Skeletal muscle tissue (tissue), 4 donors: Measurements from ENCODE around the gene PPP5C. TPM values are rescaled to one million over a fixed set of nuclear protein-coding genes. Genes with fewer than 3 reads are reported as not detected.
"Not testable (repeated sequence)": the region's sequence is repeated elsewhere in the genome, so short reads cannot be mapped to it uniquely, and the experiment has no call there.

Source experiments
- H3K27ac ChIP-seq: one replicate; pipeline ENCODE4 v1.7.0; 2013; ENCODE audit warnings: mild to moderate bottlenecking, low read depth, low read length, inconsistent platforms
- H3K27me3 ChIP-seq, 3 donors: one replicate each; pipeline ENCODE4 v1.7.0; 2013; ENCODE audit warnings: low read length in 3 of 3; ENCODE audit not compliant: control insufficient read depth in 3 of 3, insufficient read depth in 3 of 3
- H3K36me3 ChIP-seq, 3 donors: one replicate each; pipeline ENCODE4 v1.7.0; 2013; ENCODE audit warnings: low read length in 3 of 3; ENCODE audit not compliant: control insufficient read depth in 3 of 3, insufficient read depth in 3 of 3
- H3K4me1 ChIP-seq, 3 donors: one replicate each; pipeline ENCODE4 v1.7.0; 2013; ENCODE audit warnings: low read length in 3 of 3, mild to moderate bottlenecking in 3 of 3; ENCODE audit not compliant: control insufficient read depth in 3 of 3, insufficient read depth in 3 of 3
- H3K4me3 ChIP-seq, 3 donors: one replicate each; pipeline ENCODE4 v1.7.0; 2013; ENCODE audit warnings: low read length in 3 of 3
- H3K9ac ChIP-seq, 3 donors: one replicate each; pipeline ENCODE4 v1.7.0; 2013; ENCODE audit warnings: low read length in 3 of 3, mild to moderate bottlenecking in 3 of 3, moderate library complexity in 2 of 3, low read depth in 1 of 3
- H3K9me3 ChIP-seq, 3 donors: one replicate each; pipeline ENCODE4 v1.7.0; 2013; ENCODE audit warnings: low read length in 3 of 3; ENCODE audit not compliant: control insufficient read depth in 3 of 3
- total RNA-seq: library from RNA; depleted of rRNA; stranded (reverse); fragments of >200 nt; gene quantifications from one replicate; pipeline ENCODE4 v1.2.3, GENCODE V29; 2014
- donor health status: Osteomylitis.

The PPP5C gene
- total RNA-seq, 1 donor from 2014 or later: 44.4 TPM

GRCh38 chr19:46308510-46308909 is 38.4 kb upstream of the PPP5C start:
- Histone ChIP-seq H3K9me3 (no peaks in the 10 kb centered on the region), H3K4me3 (no peak overlapping the region), H3K27me3 (peaks cover 0 to 5% (median 0%) of the 10 kb centered on the region in 3 donors), H3K36me3 (peaks cover 0 to 4% (median 3%) of the 10 kb centered on the region in 3 donors), H3K27ac (no peak overlapping the region), H3K4me1 (no peaks in the 10 kb centered on the region), H3K9ac (no peak overlapping the region)

DNA sequence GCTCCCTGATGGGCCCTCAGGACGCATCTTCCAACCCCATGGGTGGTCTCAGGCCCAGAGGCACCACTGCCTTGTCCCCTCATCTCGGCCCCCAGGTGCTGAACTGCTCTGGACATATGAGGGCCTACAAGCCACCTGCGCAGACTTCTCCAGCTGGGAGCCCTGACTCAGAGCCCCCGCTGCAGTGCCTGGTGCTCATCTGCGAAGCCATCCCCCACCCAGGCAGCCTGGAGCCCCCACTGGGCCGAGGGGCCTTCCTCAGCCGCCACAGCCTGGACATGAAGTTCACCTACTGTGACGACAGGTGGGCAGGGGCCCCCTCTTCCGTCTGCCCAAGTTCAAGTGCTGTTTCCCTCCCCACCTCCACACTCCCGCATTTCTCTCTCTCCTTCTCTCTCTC is 37.8 kb upstream of the PPP5C start:
- Histone ChIP-seq H3K27ac (no peak overlapping the region), H3K27me3 (peaks cover 0 to 5% (median 0%) of the 10 kb centered on the region in 3 donors), H3K9me3 (no peaks in the 10 kb centered on the region), H3K4me1 (no peaks in the 10 kb centered on the region), H3K4me3 (no peak overlapping the region), H3K9ac (no peak overlapping the region), H3K36me3 (peaks cover 0 to 4% (median 3%) of the 10 kb centered on the region in 3 donors)

DNA sequence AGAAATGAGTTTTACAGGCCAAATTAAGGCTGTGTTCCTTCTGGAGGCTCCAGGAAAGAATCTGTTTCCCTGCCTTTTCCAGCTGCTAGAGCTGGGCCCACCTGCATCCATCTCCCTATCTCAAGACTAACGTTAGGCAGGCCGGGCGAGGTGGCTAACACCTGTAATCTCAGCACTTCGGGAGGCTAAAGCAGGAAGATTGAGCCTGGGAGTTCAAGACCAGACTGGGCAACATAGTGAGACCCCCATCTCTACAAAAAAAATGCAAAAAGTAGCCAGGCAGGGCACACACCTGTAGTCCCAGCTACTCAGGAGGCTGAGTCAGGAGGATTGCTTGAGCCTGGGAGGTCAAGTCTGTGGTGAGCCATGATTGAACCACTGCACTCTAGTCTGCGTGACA is 35.4 kb upstream of the PPP5C start:
- H3K9ac ChIP-seq: no peak overlapping the region
- no peaks in the 10 kb centered on the region for H3K4me1 ChIP-seq
- no peak overlapping the region for H3K27ac ChIP-seq
- H3K36me3 ChIP-seq: peaks cover 0 to 2% (median 0%) of the 10 kb centered on the region in 3 donors
- H3K9me3 ChIP-seq: no peaks in the 10 kb centered on the region
- H3K4me3 ChIP-seq: no peak overlapping the region
- H3K27me3 ChIP-seq: peaks cover 0 to 5% (median 0%) of the 10 kb centered on the region in 3 donors

DNA sequence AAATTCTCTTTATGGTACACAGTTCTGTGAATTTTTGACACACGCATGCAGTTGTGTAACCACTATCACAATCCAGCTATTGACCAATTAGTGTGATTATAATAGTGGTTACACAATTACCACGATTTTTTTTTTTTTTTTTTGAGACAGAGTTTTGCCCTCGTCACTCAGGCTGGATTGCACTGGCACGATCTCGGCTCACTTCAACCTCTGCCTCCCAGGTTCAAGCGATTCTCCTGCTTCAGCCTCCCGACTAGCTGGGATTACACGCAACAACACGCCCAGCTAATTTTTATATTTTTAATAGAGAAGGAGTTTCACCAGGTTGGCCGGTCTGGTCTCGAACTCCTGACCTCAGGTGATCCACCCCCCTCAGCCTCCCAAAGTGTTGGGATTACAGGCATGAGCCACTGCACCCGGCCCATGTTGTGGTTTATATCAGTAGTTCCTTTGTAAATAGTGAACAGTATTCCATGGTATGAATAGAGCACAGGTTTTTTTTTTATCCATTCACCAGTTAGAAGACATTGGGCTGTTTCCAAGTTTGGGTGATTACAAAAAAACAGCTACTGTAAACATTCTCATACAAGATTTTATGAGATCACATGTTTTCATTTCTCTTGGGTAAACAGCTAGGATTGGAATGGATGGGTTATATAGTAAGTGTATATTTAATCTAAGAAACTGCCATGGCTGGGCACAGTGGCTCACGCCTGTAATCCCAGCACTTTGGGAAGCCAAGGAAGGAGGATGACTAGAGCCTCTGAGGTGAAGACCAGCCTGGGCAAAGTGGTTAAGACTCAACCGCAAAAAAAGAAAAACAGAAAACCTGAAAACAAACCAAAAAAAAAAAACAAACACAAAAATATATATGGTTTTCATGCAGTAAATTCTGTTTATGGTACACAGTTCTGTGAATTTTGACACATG is 33.1 kb upstream of the PPP5C start:
- not testable (repeated sequence) for H3K4me3 ChIP-seq, H3K9me3 ChIP-seq, H3K4me1 ChIP-seq, H3K27ac ChIP-seq, H3K27me3 ChIP-seq, H3K36me3 ChIP-seq, H3K9ac ChIP-seq

DNA sequence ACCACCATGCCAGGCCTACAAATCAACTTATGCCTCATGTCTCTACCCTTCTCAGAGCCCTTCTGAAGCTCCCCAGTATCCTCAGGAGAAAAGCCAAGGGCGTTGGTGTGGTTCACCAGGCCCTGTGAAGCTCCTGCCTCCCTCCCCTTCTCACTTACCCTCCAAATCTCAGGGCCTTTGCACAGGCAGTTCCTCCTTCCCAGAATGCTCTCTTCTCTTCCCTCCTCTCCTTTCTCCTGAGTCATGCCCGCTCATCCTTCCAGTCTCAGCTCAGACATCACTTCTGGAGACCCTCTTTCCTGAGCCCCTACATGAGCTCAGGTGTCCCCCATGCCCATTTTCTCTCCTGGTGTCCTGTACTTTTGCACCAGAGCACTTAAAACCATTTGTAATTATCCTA is 29.5 kb upstream of the PPP5C start:
- Histone ChIP-seq H3K4me1 (no peaks in the 10 kb centered on the region), H3K36me3 (peaks cover 0 to 5% (median 3%) of the 10 kb centered on the region in 3 donors), H3K9ac (no peak overlapping the region), H3K9me3 (no peaks in the 10 kb centered on the region), H3K27ac (no peak overlapping the region), H3K27me3 (no peaks in the 10 kb centered on the region), H3K4me3 (no peak overlapping the region)

DNA sequence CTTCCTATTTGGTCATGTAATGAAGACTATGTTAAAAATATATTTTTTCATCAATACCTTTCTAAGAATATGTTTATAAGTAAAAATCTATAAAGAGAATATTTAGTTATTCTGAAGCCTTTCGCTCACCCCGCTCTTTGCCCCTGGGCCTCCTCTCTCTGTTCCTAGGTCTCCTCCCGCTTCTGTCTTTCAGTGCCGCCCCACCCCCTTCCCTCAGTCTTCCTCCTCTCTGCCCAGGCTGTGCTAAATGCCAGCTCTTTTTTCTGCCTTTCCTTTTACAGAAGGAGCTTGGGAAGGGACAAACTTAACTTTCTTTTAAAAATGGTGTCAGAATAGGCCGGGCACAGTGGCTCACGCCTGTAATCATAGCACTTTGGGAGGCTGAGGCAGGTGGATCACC is 27.3 kb upstream of the PPP5C start:
- H3K9ac ChIP-seq: no peak overlapping the region
- H3K4me3 ChIP-seq: no peak overlapping the region
- peaks cover 0 to 5% (median 3%) of the 10 kb centered on the region in 3 donors for H3K36me3 ChIP-seq
- no peaks in the 10 kb centered on the region for H3K27me3 ChIP-seq
- H3K9me3 ChIP-seq: no peaks in the 10 kb centered on the region
- H3K27ac ChIP-seq: no peak overlapping the region
- no peaks in the 10 kb centered on the region for H3K4me1 ChIP-seq

- no peak overlapping the region for H3K9ac ChIP-seq
- H3K4me3 ChIP-seq: no peak overlapping the region
- H3K27ac ChIP-seq: no peak overlapping the region
- H3K9me3 ChIP-seq: no peaks in the 10 kb centered on the region
- H3K27me3 ChIP-seq: no peaks in the 10 kb centered on the region
- H3K4me1 ChIP-seq: no peaks in the 10 kb centered on the region
- peaks cover 0 to 8% (median 3%) of the 10 kb centered on the region in 3 donors for H3K36me3 ChIP-seq
Measured at GRCh38 chr19:46320559-46320958, 26.3 kb upstream of the PPP5C start.

DNA sequence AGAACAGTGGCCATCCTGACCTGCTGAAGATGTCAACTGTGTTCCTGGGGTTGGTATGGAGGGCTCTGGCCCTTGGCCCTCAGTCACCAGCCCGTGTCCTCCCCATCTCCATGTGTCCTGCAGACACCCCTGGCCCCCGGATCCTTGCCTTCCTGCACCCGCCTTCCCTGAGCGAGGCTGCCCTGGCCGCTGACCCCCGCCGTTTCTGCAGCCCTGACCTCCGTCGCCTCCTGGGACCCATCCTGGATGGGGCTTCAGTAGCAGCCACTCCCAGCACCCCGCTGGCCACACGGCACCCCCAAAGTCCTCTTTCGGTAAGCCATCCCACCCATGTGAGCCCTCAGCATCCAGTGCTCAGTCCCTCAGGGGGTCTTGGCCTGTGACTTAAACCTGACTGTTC is 25.2 kb upstream of the PPP5C start:
- Histone ChIP-seq H3K9ac (no peak overlapping the region), H3K4me3 (no peak overlapping the region), H3K9me3 (peaks cover 0 to 5% (median 2%) of the 10 kb centered on the region in 3 donors), H3K27me3 (no peaks in the 10 kb centered on the region), H3K36me3 (peaks cover 3 to 13% (median 5%) of the 10 kb centered on the region in 3 donors), H3K27ac (no peak overlapping the region), H3K4me1 (no peaks in the 10 kb centered on the region)

GRCh38 chr19:46323227-46323626 is 23.7 kb upstream of the PPP5C start:
- not testable (repeated sequence) for H3K9me3 ChIP-seq, H3K4me1 ChIP-seq, H3K27ac ChIP-seq, H3K27me3 ChIP-seq, H3K4me3 ChIP-seq, H3K9ac ChIP-seq
- peaks cover 4 to 13% (median 5%) of the 10 kb centered on the region in 3 donors for H3K36me3 ChIP-seq

GRCh38 chr19:46324277-46324676 is 22.6 kb upstream of the PPP5C start:
- H3K9ac ChIP-seq: no peak overlapping the region
- no peak overlapping the region for H3K4me3 ChIP-seq
- H3K27ac ChIP-seq: no peak overlapping the region
- no peaks in the 10 kb centered on the region for H3K4me1 ChIP-seq
- peaks cover 0 to 5% (median 2%) of the 10 kb centered on the region in 3 donors for H3K9me3 ChIP-seq
- H3K36me3 ChIP-seq: peaks cover 4 to 19% (median 5%) of the 10 kb centered on the region in 3 donors
- no peaks in the 10 kb centered on the region for H3K27me3 ChIP-seq
